Activated effector memory CD4-positive, alpha-beta T cell treated with anti-CD3 and anti-CD28 coated beads, Interleukin-2, amount 50 U/mL, for 16 hours (primary cell): ENCODE data around the gene ASCL3.
"Not testable (repeated sequence)": the region's sequence is repeated elsewhere in the genome, so short reads cannot be mapped to it uniquely, and the experiment has no call there.

Experiments
- DNase-seq: peaks from one replicate; pipeline ENCODE4 v3.0.0-alpha.2; 2020

Gene ASCL3

GRCh38 chr11:8947230-8947943 lies 4.6 kb upstream of the ASCL3 start:
- no peak for DNase-seq

- DNase-seq: no peak
Measured at GRCh38 chr11:8941341-8942103, 1.3 kb downstream of the ASCL3 start.

GRCh38 chr11:8937659-8938058 lies 5.2 kb downstream of the ASCL3 start:
- DNase-seq: no peak

GRCh38 chr11:8937159-8937558 lies 5.7 kb downstream of the ASCL3 start:
- DNase-seq: no peak

GRCh38 chr11:8935789-8936188 lies 7.0 kb downstream of the ASCL3 start:
- not testable (repeated sequence) for DNase-seq

- no peak for DNase-seq
Measured at GRCh38 chr11:8934742-8935488, 7.9 kb downstream of the ASCL3 start.

- DNase-seq: no peak
Measured at GRCh38 chr11:8933931-8934330, 8.9 kb downstream of the ASCL3 start.

- DNase-seq: no peak
Measured at GRCh38 chr11:8932564-8933180, 10.1 kb downstream of the ASCL3 start, which contains the start of gene C11orf16. TSS of gene C11orf16 (minus strand) at chr11:8932947. CDS start at chr11:8932308, 639 bp downstream.

- no peak for DNase-seq
Measured at GRCh38 chr11:8930456-8931175, 12.2 kb downstream of the ASCL3 start.

- no peak for DNase-seq
Measured at GRCh38 chr11:8928981-8929615, 13.7 kb downstream of the ASCL3 start.

GRCh38 chr11:8928205-8928604 lies 14.6 kb downstream of the ASCL3 start:
- no peak for DNase-seq

- no peak for DNase-seq
Measured at GRCh38 chr11:8927233-8927632, 15.6 kb downstream of the ASCL3 start.

- no peak for DNase-seq
Measured at GRCh38 chr11:8926236-8926635, 16.6 kb downstream of the ASCL3 start.

GRCh38 chr11:8925711-8926110 lies 17.1 kb downstream of the ASCL3 start:
- DNase-seq: no peak

- DNase-seq: no peak
Measured at GRCh38 chr11:8922691-8923090, 20.1 kb downstream of the ASCL3 start.

- no peak for DNase-seq
Measured at GRCh38 chr11:8917157-8917825, 25.5 kb downstream of the ASCL3 start.

GRCh38 chr11:8914661-8915018 lies 28.2 kb downstream of the ASCL3 start:
- no peak for DNase-seq

GRCh38 chr11:8913961-8914660 lies 28.7 kb downstream of the ASCL3 start:
- DNase-seq: peak; percentile 78

GRCh38 chr11:8911029-8911823 lies 31.6 kb downstream of the ASCL3 start, which contains the start of gene AKIP1:
TSS of gene AKIP1 (plus strand) at chr11:8911189. CDS start at chr11:8911450, 261 bp downstream.
- peak; percentile 93 for DNase-seq

GRCh38 chr11:8910649-8911026 lies 32.2 kb downstream of the ASCL3 start:
- DNase-seq: no peak
